AG20443 (cell line): ENCODE measurements around the gene ERICH6.

Experiments used
- DNase-seq: peaks from one replicate; pipeline ENCODE4 v3.0.0; 2012; ENCODE audit warnings: low spot score, mixed read lengths

The ERICH6 gene

GRCh38 chr3:150703756-150704344, at the start of gene ERICH6:
Gene ERICH6, minus strand, starts transcription at chr3:150703920. Its CDS starts 22 bp downstream, at chr3:150703898.
- peak; percentile 97 for DNase-seq

- no peak for DNase-seq
These were observed 48.1 kb upstream of the ERICH6 start for GRCh38 chr3:150751781-150752263.

GRCh38 chr3:150749255-150749654, 45.5 kb upstream of the ERICH6 start:
- no peak for DNase-seq

GRCh38 chr3:150748684-150749047, 44.9 kb upstream of the ERICH6 start:
- DNase-seq = no peak

GRCh38 chr3:150747886-150748683, 44.4 kb upstream of the ERICH6 start:
- DNase-seq = no peak

GRCh38 chr3:150746791-150747590, 43.3 kb upstream of the ERICH6 start:
- no peak for DNase-seq

- DNase-seq = no peak
These were observed 42.1 kb upstream of the ERICH6 start for GRCh38 chr3:150745832-150746231.

- DNase-seq = no peak
These were observed 41.1 kb upstream of the ERICH6 start for GRCh38 chr3:150744919-150745211.

- DNase-seq = no peak
These were observed 40.6 kb upstream of the ERICH6 start for GRCh38 chr3:150744041-150744918.

- peak; percentile 35 for DNase-seq
These were observed 39.8 kb upstream of the ERICH6 start for GRCh38 chr3:150743508-150743907.

GRCh38 chr3:150742679-150743078, 39.0 kb upstream of the ERICH6 start:
- DNase-seq = no peak

- no peak for DNase-seq
These were observed 38.4 kb upstream of the ERICH6 start for GRCh38 chr3:150742141-150742523.

GRCh38 chr3:150741497-150742140, 37.9 kb upstream of the ERICH6 start:
- no peak for DNase-seq

- no peak for DNase-seq
These were observed 37.2 kb upstream of the ERICH6 start for GRCh38 chr3:150740733-150741496.

- no peak for DNase-seq
These were observed 36.3 kb upstream of the ERICH6 start for GRCh38 chr3:150739877-150740645.

- no peak for DNase-seq
These were observed 35.6 kb upstream of the ERICH6 start for GRCh38 chr3:150739200-150739863.

- no peak for DNase-seq
These were observed 35.0 kb upstream of the ERICH6 start for GRCh38 chr3:150738688-150739087.

- DNase-seq = peak; percentile 42
These were observed 34.4 kb upstream of the ERICH6 start for GRCh38 chr3:150737874-150738679.
